Measurements from ENCODE around the gene CYLD.

Gene CYLD

GRCh38 chr16:50741781-50742575 lies at the start of gene CYLD:
CYLD (plus strand) TSS chr16:50742086; CDS start chr16:50749699, 7,613 bp downstream.
- peak; percentile 93 for DNase-seq (ENCODE audit: low read depth)

DNA sequence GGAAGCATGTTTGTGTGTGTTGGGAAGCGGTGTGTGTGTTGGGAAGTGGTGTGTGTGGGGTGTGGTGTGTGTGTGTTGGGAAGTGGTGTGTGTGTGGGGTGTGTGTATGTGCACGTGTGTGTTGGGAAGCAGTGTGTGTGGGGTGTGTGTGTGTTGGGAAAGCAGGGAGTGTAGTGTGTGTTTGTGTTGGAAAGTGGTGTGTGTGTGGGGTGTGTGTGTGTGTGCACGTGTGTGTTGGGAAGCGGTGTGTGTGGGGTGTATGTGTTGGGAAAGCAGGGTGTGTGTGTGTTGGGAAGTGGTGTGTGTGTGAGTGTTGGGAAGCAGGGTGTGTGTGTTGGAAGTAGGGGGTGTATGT lies 49.3 kb upstream of the CYLD start:
- DNase-seq (ENCODE audit: low read depth): no peak

DNA sequence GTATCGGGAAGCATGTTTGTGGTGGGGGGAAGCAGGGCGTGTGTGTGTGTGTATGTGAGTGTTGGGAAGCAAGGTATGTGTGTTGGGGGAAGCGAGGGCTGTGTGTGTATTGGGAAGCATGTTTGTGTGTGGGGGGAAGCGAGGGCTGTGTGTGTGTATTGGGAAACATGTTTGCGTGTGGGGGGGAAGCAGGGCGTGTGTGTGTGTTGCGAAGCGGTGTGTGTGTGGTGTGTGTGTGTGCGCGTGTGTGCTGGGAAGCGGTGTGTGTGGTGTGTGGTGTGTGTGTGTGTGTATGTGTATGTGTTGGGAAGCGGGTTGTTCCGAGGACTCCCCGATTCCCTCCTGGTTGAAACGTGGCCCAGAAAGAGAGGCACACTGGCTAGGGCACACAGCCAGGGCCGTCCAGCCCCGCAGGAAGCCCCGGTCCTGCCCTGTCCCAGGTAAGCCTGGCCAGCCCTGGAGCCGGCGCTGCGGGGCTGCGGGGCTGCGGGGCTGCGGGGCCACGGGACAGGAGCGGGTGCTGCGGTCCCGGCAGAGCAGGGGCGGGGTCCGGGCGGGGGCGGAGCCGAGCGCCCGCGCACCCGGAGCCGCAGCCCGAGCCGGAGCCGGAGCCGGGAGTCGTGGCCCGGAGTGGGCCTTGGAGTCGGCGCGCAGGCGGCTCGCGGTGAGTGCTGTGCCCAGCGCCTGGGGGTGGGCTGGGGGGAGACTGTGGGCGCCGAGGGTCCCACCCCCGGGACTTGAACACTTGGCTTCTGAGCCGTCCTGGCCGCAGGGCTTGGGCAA lies 48.7 kb upstream of the CYLD start, which contains the start of gene NOD2:
NOD2 (plus strand) TSS at position 608 of the 783 bp plus-strand sequence. CDS start 5,890 bp downstream, outside the sequence.
- no peak for DNase-seq (ENCODE audit: low read depth)

DNA sequence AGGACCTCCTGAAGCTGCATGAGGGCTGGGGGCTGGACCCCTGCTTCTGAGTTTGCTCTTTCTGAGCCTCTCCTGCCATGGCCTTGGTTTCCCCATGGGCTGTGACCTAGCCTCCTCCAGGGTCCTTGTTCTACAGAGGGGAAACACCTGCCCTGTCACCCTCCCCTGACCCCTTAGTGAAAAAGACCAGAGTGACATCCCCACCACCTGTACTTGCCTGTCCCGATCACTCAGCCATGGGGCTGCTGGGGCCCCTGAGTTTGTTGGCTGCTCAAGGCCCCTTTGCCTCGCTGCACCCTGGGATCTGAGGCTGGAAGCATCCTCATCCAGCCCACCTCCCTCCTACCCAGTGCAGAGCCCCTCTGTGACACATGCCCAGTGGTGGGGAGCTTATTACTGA lies 47.7 kb upstream of the CYLD start:
- DNase-seq (ENCODE audit: low read depth): no peak

DNA sequence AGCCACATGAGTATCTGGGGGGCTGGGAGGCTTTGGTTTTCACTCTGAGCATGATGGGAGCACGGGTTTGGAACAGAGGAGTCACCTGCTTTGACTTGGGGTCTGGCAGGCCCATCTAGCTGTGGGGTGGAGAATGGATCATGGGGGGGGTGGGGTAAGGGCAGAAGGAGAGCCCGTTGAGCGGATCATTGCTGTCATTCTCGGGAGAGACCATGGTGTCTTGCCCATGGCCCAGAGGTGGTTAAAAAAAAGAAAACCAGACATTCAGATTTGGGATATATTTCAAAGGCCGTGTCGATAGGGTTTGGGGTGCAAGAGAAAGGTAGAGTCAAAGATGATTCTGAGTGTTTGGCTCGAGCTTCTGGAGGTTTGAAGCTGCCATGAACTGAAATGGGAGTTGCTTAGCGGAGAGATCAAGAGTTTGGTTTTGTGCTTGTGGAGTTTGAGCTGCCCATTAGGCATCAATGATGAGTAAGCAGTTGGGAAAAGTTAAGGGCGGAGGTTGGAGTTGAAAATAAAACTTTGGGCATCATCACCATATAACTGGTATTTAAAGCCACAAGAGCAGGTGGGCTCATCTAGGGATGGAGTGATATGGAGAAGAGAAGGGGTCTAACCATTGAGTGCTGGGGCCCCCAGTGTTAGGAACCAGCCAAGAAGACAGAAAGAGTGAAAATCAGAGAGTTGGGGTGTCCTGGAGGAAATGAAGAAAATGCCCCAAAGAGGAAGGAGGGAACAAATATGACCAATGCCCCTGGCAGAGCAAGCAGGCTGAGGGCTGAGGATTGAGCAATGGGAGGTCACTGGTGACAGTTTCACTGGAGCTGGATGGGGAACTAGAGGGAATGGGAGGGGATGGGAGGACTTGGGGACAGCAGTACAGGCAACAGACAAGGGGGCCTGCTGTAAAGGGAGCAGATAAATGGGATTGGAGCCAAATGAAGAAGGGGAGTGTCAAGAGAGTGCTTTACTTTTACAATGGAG lies 46.6 kb upstream of the CYLD start:
- no peak for DNase-seq (ENCODE audit: low read depth)

- DNase-seq (ENCODE audit: low read depth): no peak
Measured at GRCh38 chr16:50696126-50696525, 45.8 kb upstream of the CYLD start.

DNA sequence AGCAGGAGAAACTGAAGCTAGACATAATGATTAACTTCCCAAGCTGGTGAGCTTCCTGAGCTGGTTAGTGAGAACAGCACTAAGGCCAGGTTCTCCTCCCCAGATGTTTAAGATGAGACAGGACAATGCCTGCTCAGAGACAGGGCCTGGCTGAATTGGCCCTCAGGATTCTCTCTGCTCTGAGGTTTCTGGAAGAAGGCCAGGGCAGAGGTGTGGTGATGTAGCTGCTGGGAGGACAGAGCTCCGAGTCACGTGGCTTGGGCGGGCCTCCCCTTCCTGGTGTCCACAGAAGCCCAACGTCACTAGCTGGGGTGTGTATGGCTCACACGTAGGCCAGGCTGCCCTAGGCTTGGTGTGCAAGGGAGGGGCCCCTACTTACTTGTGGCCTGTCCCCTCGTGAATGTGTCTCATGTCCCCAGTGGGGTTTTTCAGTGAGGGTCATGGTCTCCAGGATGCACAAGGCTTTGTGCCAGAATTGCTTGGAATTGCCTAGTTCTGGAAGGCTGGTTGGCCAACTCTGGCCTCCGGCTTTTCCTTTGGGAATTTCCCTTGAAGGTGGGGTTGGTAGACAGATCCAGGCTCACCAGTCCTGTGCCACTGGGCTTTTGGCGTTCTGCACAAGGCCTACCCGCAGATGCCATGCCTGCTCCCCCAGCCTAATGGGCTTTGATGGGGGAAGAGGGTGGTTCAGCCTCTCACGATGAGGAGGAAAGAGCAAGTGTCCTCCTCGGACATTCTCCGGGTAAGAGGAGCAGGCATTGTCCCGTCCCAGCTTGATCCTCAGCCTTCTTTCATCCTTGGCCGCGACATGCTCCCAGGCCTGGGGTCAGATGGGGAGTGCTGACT lies 45.1 kb upstream of the CYLD start:
- no peak for DNase-seq (ENCODE audit: low read depth)

- no peak for DNase-seq (ENCODE audit: low read depth)
Measured at GRCh38 chr16:50697421-50697715, 44.5 kb upstream of the CYLD start.

GRCh38 chr16:50697881-50698767 lies 43.8 kb upstream of the CYLD start:
- DNase-seq (ENCODE audit: low read depth): no peak

DNA sequence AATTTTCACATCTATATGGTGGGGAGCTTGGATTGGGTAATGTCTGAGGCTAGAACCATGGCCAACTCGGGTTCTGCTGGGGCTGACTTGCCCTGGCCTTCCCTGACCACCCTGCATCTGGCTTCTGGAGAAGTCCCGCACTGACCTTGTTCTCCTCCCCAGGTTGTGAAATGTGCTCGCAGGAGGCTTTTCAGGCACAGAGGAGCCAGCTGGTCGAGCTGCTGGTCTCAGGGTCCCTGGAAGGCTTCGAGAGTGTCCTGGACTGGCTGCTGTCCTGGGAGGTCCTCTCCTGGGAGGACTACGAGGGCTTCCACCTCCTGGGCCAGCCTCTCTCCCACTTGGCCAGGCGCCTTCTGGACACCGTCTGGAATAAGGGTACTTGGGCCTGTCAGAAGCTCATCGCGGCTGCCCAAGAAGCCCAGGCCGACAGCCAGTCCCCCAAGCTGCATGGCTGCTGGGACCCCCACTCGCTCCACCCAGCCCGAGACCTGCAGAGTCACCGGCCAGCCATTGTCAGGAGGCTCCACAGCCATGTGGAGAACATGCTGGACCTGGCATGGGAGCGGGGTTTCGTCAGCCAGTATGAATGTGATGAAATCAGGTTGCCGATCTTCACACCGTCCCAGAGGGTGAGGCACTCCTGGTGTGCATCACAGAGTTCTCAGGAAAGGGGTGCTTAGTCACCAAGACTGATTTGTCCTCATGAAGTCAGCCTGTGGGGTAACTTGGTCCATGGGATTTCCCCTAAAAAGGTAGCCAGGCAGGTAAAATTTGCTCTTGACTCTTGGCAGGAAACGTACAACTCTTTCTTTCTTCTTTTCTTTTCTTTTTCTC lies 42.3 kb upstream of the CYLD start:
- DNase-seq (ENCODE audit: low read depth): no peak

GRCh38 chr16:50702725-50703124 lies 39.2 kb upstream of the CYLD start:
- DNase-seq (ENCODE audit: low read depth): no peak

- no peak for DNase-seq (ENCODE audit: low read depth)
Measured at GRCh38 chr16:50704245-50704644, 37.6 kb upstream of the CYLD start.

DNA sequence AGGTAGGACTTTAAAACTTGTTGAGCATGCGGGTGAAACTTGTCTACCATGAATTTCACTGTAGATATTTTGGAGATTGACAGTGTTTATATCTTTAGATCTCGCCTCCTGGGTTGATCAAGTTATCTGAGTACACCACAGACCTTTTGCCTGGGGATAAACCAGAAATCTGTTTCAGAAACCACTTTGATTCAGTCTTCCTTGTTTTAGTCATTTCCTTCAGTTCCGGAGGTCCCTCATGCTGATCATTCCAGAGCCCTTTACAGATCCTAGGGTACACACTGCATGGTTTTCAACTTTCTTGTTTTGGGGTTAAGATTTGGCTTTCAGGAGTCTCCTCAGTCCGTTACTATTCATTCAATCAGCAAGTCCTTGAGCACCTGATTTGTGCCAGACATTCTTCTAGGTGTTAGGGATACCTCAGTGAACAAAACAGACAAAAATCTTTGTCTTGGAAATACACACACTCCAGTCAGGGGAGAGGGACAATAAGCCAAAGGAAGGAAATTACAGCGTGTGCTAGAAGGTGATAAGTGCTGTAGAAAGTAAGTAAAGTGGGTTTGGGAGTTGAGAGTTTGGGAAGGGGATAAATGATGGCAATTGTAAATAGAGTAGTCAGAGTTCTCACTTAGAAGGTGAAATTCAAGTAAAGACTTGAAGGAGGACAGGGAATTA lies 36.3 kb upstream of the CYLD start:
- no peak for DNase-seq (ENCODE audit: low read depth)

DNA sequence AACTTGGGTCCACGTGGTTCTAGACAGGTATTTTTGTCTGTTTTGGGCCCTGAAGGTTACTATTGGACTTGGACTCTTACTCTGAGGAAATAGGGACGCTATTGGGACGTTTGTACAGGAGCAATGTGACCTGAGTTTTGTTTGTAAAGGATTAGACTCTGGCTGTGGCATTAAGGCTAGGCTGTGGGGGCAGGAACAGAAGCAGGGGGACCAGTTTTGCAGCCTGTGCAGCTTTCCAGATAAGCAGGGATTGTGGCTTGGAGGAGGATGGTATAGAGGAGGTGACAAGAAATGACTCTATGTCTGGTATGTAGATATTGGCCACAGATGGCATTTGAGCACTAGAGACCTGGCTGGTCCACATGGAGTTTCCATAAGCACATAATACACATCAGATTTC lies 35.6 kb upstream of the CYLD start:
- DNase-seq (ENCODE audit: low read depth): no peak

- DNase-seq (ENCODE audit: low read depth): no peak
Measured at GRCh38 chr16:50708373-50709060, 33.4 kb upstream of the CYLD start.

DNA sequence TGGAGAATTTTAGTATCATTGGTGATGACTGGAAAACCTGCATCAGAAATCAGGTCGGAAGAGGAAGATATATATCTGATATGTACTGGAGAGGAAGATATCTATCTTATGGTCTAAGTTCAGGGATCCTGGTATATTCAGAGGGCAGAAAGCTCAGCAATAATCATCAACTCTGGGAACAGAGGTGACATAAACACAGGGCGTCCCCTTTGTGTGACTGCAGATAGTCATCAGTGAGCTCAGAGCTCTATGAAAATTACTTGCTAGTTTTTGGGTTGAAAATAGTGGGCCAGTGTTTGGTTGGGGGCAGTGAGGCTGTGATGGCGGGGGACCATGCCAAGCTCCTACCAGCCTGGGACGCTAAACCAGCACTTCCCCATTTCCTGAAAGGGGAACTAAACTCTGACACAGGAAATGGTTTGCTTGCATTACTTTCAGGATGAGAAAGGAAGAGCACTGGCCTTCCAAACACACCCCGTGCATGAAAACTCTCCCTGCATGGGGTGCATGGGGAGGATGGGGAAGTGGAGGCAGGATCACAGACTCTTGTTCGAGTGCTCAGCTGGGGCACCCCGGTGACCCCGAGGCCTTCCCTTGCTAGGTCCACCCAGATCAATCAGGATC lies 32.7 kb upstream of the CYLD start:
- no peak for DNase-seq (ENCODE audit: low read depth)

DNA sequence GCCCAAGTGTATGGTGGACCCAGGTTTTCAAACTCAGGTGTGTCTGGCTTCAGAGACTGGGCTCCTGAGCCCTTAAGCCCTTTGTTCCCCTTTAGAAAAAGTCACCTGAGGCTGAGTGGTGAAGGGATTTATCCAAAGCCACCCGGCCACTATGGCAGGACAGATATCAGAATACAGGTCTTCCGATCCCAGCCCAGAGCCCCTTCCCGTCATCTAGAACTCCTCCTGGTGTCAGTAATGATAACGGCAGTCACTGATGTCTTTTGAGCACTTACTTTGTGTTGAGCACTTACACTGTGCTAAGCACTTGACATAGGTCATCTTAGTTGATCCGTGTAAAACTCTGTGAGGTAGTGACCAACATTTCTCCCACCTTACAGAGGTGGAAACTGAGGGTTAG lies 31.9 kb upstream of the CYLD start:
- no peak for DNase-seq (ENCODE audit: low read depth)

DNA sequence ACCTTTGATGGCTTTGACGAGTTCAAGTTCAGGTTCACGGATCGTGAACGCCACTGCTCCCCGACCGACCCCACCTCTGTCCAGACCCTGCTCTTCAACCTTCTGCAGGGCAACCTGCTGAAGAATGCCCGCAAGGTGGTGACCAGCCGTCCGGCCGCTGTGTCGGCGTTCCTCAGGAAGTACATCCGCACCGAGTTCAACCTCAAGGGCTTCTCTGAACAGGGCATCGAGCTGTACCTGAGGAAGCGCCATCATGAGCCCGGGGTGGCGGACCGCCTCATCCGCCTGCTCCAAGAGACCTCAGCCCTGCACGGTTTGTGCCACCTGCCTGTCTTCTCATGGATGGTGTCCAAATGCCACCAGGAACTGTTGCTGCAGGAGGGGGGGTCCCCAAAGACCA lies 30.8 kb upstream of the CYLD start:
- no peak for DNase-seq (ENCODE audit: low read depth)

Data from GM04503 (cell line).